ENCODE measurements around the gene BAZ2B.

Gene BAZ2B

GRCh38 chr2:159322419-159322818 is 293.9 kb downstream of the BAZ2B start:
- CTCF ChIA-PET = interaction anchor here (1.1 to 2.0 kb wide), 2 partner anchors 10 to 69 kb away, joined by 3 to 4 read pairs; no protein-coding TSS in a partner anchor
- TF ChIP-seq CTCF (IDR thresholded peaks at IDR 0.05; ENCODE audit: control extremely low read depth, extremely low read depth, low read depth, missing control alignments) = no peak
- POLR2A ChIA-PET = no interaction called here
- no peak for DNase-seq (ENCODE audit: extremely low spot score)

- CTCF ChIA-PET = no interaction called here
- TF ChIP-seq CTCF (IDR thresholded peaks at IDR 0.05; ENCODE audit: control extremely low read depth, extremely low read depth, low read depth, missing control alignments) = no peak
Observed at GRCh38 chr2:159317392-159318088, 298.8 kb downstream of the BAZ2B start.

GRCh38 chr2:159307942-159308341 is 308.4 kb downstream of the BAZ2B start:
- TF ChIP-seq CTCF (IDR thresholded peaks at IDR 0.05; ENCODE audit: control extremely low read depth, extremely low read depth, low read depth, missing control alignments) = no peak
- no peak for DNase-seq (ENCODE audit: extremely low spot score)
- CTCF ChIA-PET = no interaction called here
- POLR2A ChIA-PET = no interaction called here

More at GRCh38 chr2:159317392-159318088, 298.8 kb downstream of the BAZ2B start:
- DNase-seq (ENCODE audit: extremely low spot score) = no peak
- POLR2A ChIA-PET = interaction anchor here (0.6 kb wide), 1 partner anchor 861 kb away, joined by 3 read pairs; the partner anchor contains the start of gene CCDC148

- ChIA-PET POLR2A (no interaction called here), CTCF (interaction anchor here (1.4 kb wide), 1 partner anchor 10 kb away, joined by 5 read pairs; no protein-coding TSS in a partner anchor)
- DNase-seq (ENCODE audit: extremely low spot score) = no peak
- TF ChIP-seq CTCF (IDR thresholded peaks at IDR 0.05; ENCODE audit: control extremely low read depth, extremely low read depth, low read depth, missing control alignments) = no peak
Observed at GRCh38 chr2:159300586-159300985, 315.8 kb downstream of the BAZ2B start.

GRCh38 chr2:159298967-159299366 is 317.4 kb downstream of the BAZ2B start:
- TF ChIP-seq CTCF (IDR thresholded peaks at IDR 0.05; ENCODE audit: control extremely low read depth, extremely low read depth, low read depth, missing control alignments) = no peak
- no peak for DNase-seq (ENCODE audit: extremely low spot score)
- ChIA-PET POLR2A (no interaction called here), CTCF (no interaction called here)

- TF ChIP-seq CTCF (IDR thresholded peaks at IDR 0.05; ENCODE audit: control extremely low read depth, extremely low read depth, low read depth, missing control alignments) = no peak
- DNase-seq (ENCODE audit: extremely low spot score) = no peak
- ChIA-PET CTCF (no interaction called here), POLR2A (no interaction called here)
Observed at GRCh38 chr2:159297042-159297707, 319.2 kb downstream of the BAZ2B start.

Data from GM10248 (cell line).